ENCODE results near the gene BTN1A1. TPM values are rescaled to one million over a fixed set of nuclear protein-coding genes. Genes with fewer than 3 reads are reported as not detected.

Gene BTN1A1
- total and polyA plus RNA-seq, 9 of the 15 experiments (the other 6 are each of a cell fraction or from before 2014, with no cell fraction given) = 0.01 to 0.15 (median 0.06) TPM; not detected in 4

DNA sequence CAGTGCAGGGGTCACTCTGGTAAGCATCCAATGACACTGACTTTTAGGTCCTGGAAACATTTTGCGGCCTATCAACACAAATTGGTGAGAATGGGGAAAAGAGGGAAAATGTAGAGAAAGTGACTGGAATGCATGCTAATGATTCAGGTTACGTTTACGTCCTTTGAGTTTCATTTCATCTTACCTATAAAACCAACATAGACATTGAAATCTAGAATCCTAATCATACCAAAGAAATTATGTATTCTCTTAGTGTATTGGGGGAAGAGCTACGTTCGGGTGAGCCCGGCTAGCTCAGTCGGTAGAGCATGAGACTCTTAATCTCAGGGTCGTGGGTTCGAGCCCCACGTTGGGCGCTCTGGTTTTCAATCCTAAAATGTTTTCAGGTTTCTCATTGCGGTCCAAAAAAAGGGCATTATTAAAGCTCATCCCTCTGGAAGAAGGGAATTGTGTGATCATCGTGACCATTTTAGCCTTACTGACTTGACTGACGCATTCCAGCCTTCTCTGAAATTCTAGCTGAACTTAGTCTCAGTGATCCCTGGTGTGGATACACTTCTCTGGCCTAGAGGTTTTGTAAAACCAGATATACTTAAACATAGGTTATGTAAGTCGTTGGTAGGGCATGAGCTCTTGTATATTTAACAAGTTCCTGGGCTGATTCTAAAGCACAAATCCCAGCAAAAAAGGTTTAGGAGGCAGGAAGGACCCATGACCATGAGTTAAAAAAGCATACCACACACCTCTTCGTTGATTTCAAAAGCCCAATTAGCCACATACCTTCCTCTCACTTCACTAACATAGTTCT lies 56.4 kb downstream of the BTN1A1 start (continued):
- TF ChIP-seq, protein P1, sequence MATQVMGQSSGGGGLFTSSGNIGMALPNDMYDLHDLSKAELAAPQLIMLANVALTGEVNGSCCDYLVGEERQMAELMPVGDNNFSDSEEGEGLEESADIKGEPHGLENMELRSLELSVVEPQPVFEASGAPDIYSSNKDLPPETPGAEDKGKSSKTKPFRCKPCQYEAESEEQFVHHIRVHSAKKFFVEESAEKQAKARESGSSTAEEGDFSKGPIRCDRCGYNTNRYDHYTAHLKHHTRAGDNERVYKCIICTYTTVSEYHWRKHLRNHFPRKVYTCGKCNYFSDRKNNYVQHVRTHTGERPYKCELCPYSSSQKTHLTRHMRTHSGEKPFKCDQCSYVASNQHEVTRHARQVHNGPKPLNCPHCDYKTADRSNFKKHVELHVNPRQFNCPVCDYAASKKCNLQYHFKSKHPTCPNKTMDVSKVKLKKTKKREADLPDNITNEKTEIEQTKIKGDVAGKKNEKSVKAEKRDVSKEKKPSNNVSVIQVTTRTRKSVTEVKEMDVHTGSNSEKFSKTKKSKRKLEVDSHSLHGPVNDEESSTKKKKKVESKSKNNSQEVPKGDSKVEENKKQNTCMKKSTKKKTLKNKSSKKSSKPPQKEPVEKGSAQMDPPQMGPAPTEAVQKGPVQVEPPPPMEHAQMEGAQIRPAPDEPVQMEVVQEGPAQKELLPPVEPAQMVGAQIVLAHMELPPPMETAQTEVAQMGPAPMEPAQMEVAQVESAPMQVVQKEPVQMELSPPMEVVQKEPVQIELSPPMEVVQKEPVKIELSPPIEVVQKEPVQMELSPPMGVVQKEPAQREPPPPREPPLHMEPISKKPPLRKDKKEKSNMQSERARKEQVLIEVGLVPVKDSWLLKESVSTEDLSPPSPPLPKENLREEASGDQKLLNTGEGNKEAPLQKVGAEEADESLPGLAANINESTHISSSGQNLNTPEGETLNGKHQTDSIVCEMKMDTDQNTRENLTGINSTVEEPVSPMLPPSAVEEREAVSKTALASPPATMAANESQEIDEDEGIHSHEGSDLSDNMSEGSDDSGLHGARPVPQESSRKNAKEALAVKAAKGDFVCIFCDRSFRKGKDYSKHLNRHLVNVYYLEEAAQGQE (IDR thresholded peaks at IDR 0.05; ENCODE audit: borderline replicate concordance) = peak; percentile 8; the same call in 1 of the 2 replicates
- TF ChIP-seq, protein P1 (CRISPR knock-in tag; IDR thresholded peaks at IDR 0.05; ENCODE audit: low read depth) = no peak
- no peak for TF ChIP-seq HOXB6 (CRISPR knock-in tag; IDR thresholded peaks at IDR 0.05; ENCODE audit: borderline replicate concordance)
- TF ChIP-seq, protein P2, sequence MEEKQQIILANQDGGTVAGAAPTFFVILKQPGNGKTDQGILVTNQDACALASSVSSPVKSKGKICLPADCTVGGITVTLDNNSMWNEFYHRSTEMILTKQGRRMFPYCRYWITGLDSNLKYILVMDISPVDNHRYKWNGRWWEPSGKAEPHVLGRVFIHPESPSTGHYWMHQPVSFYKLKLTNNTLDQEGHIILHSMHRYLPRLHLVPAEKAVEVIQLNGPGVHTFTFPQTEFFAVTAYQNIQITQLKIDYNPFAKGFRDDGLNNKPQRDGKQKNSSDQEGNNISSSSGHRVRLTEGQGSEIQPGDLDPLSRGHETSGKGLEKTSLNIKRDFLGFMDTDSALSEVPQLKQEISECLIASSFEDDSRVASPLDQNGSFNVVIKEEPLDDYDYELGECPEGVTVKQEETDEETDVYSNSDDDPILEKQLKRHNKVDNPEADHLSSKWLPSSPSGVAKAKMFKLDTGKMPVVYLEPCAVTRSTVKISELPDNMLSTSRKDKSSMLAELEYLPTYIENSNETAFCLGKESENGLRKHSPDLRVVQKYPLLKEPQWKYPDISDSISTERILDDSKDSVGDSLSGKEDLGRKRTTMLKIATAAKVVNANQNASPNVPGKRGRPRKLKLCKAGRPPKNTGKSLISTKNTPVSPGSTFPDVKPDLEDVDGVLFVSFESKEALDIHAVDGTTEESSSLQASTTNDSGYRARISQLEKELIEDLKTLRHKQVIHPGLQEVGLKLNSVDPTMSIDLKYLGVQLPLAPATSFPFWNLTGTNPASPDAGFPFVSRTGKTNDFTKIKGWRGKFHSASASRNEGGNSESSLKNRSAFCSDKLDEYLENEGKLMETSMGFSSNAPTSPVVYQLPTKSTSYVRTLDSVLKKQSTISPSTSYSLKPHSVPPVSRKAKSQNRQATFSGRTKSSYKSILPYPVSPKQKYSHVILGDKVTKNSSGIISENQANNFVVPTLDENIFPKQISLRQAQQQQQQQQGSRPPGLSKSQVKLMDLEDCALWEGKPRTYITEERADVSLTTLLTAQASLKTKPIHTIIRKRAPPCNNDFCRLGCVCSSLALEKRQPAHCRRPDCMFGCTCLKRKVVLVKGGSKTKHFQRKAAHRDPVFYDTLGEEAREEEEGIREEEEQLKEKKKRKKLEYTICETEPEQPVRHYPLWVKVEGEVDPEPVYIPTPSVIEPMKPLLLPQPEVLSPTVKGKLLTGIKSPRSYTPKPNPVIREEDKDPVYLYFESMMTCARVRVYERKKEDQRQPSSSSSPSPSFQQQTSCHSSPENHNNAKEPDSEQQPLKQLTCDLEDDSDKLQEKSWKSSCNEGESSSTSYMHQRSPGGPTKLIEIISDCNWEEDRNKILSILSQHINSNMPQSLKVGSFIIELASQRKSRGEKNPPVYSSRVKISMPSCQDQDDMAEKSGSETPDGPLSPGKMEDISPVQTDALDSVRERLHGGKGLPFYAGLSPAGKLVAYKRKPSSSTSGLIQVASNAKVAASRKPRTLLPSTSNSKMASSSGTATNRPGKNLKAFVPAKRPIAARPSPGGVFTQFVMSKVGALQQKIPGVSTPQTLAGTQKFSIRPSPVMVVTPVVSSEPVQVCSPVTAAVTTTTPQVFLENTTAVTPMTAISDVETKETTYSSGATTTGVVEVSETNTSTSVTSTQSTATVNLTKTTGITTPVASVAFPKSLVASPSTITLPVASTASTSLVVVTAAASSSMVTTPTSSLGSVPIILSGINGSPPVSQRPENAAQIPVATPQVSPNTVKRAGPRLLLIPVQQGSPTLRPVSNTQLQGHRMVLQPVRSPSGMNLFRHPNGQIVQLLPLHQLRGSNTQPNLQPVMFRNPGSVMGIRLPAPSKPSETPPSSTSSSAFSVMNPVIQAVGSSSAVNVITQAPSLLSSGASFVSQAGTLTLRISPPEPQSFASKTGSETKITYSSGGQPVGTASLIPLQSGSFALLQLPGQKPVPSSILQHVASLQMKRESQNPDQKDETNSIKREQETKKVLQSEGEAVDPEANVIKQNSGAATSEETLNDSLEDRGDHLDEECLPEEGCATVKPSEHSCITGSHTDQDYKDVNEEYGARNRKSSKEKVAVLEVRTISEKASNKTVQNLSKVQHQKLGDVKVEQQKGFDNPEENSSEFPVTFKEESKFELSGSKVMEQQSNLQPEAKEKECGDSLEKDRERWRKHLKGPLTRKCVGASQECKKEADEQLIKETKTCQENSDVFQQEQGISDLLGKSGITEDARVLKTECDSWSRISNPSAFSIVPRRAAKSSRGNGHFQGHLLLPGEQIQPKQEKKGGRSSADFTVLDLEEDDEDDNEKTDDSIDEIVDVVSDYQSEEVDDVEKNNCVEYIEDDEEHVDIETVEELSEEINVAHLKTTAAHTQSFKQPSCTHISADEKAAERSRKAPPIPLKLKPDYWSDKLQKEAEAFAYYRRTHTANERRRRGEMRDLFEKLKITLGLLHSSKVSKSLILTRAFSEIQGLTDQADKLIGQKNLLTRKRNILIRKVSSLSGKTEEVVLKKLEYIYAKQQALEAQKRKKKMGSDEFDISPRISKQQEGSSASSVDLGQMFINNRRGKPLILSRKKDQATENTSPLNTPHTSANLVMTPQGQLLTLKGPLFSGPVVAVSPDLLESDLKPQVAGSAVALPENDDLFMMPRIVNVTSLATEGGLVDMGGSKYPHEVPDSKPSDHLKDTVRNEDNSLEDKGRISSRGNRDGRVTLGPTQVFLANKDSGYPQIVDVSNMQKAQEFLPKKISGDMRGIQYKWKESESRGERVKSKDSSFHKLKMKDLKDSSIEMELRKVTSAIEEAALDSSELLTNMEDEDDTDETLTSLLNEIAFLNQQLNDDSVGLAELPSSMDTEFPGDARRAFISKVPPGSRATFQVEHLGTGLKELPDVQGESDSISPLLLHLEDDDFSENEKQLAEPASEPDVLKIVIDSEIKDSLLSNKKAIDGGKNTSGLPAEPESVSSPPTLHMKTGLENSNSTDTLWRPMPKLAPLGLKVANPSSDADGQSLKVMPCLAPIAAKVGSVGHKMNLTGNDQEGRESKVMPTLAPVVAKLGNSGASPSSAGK (IDR thresholded peaks at IDR 0.05) = no peak
- no peak for TF ChIP-seq SRSF9 (IDR thresholded peaks at IDR 0.05; ENCODE audit: borderline replicate concordance, low read depth, low read length)
